Measurements from ENCODE around the gene FNDC3B.

The FNDC3B gene

DNA sequence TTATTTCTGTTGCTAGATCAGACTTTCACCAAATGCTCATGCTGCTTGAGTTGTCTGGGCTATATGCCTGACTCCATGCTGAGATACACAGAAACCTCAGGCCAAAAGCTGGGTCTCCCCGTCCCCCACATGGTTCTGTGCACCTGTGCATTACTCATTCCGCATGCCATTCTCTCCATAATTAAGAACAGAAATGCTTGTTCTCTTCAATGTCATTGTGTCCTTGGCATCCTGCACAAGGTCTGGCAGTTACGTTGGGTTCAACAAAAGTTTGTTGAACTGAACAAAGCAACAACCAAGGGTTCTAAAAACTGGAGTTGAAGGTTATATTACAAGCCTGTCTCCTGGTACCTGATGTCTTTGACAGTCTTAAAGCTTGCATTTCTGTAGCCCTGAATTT, 177.5 kb downstream of the FNDC3B start:
- TF ChIP-seq, protein P1, sequence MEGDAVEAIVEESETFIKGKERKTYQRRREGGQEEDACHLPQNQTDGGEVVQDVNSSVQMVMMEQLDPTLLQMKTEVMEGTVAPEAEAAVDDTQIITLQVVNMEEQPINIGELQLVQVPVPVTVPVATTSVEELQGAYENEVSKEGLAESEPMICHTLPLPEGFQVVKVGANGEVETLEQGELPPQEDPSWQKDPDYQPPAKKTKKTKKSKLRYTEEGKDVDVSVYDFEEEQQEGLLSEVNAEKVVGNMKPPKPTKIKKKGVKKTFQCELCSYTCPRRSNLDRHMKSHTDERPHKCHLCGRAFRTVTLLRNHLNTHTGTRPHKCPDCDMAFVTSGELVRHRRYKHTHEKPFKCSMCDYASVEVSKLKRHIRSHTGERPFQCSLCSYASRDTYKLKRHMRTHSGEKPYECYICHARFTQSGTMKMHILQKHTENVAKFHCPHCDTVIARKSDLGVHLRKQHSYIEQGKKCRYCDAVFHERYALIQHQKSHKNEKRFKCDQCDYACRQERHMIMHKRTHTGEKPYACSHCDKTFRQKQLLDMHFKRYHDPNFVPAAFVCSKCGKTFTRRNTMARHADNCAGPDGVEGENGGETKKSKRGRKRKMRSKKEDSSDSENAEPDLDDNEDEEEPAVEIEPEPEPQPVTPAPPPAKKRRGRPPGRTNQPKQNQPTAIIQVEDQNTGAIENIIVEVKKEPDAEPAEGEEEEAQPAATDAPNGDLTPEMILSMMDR (IDR thresholded peaks at IDR 0.05; ENCODE audit: low read depth, low read length, missing control alignments): no peak
- in situ Hi-C loops (cut with HindIII; ENCODE audit: low sequenced_read_pairs): loop anchor here (5.0 kb wide), 1 partner anchor 40 kb away; no protein-coding TSS in a partner anchor
- DNase-seq (ENCODE audit: low read depth): no peak
- no peak overlapping the region for H3K4me3 ChIP-seq (ENCODE audit: low read depth, low read length)

DNA sequence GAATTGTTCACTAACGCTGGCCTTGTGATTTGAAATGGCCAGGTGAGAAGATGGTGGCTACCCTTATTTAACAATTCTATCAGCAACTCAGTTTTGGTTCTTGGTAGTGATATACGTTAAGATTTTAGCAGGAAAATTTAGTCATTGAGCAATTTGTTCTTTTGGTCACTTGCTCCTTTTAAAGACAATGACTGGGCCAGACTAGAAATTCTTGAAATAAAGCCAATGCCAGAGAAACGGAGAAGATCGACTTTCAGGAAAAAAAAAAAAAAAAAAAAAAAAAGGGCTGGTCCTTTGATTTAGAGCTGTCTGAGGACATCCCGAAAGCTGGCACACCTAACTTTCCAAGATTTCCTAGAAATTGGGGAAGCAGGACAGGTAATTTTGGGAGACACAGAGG, 178.5 kb downstream of the FNDC3B start:
- in situ Hi-C loops (cut with HindIII; ENCODE audit: low sequenced_read_pairs): loop anchor here (5.0 kb wide), 1 partner anchor 39 kb away; no protein-coding TSS in a partner anchor
- no peak for DNase-seq (ENCODE audit: low read depth)
- H3K4me3 ChIP-seq (ENCODE audit: low read depth, low read length): no peak overlapping the region
- TF ChIP-seq, protein P1 (IDR thresholded peaks at IDR 0.05; ENCODE audit: low read depth, low read length, missing control alignments): no peak

DNA sequence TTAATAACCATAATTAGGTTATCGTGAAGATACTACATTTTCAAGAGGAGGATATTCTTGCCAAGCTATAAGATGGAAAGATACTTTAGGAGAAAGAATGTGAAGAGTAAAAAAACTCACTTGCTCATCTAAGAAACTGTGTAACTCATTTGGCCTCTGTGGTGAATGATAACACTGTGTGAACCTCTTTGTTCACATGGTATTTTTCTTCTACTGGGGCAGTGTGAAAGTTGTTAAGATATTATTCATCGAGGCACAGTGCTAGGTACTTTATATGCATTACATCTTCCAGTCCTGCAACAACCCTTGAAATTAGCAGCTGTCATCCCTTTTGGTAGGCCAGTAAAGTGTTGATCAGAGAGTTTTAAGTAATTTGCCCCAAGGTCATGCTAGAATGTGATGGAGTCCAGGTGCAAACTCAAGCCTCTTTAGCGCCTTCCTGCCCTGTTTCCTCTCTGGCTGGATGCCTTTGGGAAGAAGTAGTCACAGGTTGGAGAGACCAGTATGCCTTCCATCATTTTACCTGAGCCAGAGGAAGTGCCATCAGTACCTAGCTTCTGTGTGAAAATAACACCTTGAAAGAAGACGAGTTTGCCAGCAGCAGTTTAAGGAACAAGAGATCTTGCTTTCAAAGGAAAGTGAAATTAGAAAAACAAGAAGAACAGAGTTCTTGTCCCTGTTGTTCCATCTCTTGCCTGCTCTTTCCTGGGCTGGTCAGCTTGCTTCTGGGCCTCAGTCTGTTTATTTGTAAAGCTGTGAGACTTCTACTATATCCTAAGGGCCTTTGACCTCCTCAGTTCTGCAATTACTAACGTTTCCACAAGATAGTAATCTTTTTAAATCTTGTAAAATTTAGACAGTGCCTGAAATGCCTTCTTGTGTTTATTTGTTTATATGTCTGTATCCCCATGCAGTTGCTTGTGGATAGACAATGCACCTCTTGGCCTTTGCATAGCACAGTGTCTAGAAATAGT, 179.3 kb downstream of the FNDC3B start:
- H3K4me3 ChIP-seq (ENCODE audit: low read depth, low read length): no peak overlapping the region
- no peak for DNase-seq (ENCODE audit: low read depth)
- TF ChIP-seq, protein P1 (IDR thresholded peaks at IDR 0.05; ENCODE audit: low read depth, low read length, missing control alignments): no peak
- in situ Hi-C loops (cut with HindIII; ENCODE audit: low sequenced_read_pairs): loop anchor here (5.0 kb wide), 1 partner anchor 39 kb away; no protein-coding TSS in a partner anchor

DNA sequence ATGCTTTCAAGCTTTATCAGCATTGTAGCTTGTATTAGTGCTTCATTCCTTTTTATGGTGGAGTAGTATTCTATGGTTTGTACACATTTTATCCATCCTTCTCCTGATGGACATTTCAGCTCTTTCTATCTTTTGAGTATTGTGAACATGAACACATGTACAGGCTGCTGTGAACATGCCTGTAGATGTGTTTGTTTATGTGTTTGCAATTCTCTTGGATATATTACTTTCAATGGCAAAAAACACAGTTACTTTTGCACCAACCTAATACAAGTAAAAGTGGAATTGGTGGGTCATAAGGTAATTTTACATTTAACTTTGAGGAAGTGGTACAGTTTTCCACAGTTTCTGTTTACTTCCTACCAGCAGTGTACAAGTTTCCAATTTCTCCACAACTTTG, 180.4 kb downstream of the FNDC3B start:
- DNase-seq (ENCODE audit: low read depth): no peak

DNA sequence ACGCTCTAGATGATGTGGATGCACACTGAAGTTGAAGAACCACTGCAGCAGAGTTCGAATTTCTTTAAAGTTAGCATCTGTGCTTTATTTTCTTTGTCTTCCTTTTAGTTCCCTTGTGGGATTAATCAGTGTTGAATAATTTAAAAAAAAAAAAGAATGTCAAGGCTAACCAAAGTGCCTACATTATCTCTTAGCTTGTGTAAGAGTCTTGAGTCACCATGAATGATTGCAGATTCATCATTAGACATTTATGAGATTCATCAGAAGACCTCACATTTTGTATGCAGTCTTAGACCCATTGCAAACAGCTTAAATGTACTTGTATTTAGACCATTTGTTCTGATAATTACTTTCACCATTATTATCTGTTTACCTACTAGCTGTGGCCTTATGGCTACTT, 182.2 kb downstream of the FNDC3B start:
- no peak for DNase-seq (ENCODE audit: low read depth)
- in situ Hi-C loops (cut with HindIII; ENCODE audit: low sequenced_read_pairs): no loop called here
- no peak overlapping the region for H3K4me3 ChIP-seq (ENCODE audit: low read depth, low read length)
- TF ChIP-seq, protein P1 (IDR thresholded peaks at IDR 0.05; ENCODE audit: low read depth, low read length, missing control alignments): no peak

More for the DNA sequence above, 180.4 kb downstream of the FNDC3B start:
- in situ Hi-C loops (cut with HindIII; ENCODE audit: low sequenced_read_pairs): loop anchor here (5.0 kb wide), 1 partner anchor 38 kb away; no protein-coding TSS in a partner anchor
- TF ChIP-seq, protein P1 (IDR thresholded peaks at IDR 0.05; ENCODE audit: low read depth, low read length, missing control alignments): no peak
- H3K4me3 ChIP-seq (ENCODE audit: low read depth, low read length): no peak overlapping the region

DNA sequence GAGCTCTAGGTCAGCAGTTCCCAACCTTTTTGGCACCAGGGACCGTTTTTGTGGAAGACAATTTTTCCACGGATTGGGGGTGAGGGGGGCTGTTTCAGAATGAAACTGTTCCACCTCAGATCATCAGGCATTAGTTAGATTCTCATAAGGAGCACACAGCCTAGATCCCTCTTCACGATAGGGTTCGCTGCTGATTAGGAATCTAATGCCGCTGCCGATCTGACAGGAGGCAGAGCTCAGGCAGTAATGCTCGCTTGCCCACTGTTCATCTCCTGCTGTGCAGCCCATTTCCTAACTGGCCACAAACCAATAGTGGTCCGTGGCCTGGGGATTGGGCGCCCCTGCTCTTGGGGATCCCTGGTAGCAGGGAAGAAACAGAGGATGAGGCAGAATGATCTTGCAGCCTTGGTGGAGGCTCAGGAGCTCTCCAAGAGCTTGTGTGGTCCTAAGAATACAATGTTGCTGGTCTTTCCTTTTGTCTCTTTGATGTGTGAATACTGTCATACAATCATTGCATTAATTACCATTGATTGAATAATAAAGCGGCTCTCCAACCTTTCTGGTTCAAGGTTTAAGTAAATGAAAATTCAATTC, 183.2 kb downstream of the FNDC3B start:
- DNase-seq (ENCODE audit: low read depth): no peak
- H3K4me3 ChIP-seq (ENCODE audit: low read depth, low read length): no peak overlapping the region
- in situ Hi-C loops (cut with HindIII; ENCODE audit: low sequenced_read_pairs): no loop called here
- TF ChIP-seq, protein P1 (IDR thresholded peaks at IDR 0.05; ENCODE audit: low read depth, low read length, missing control alignments): no peak

Data from astrocyte of the cerebellum (primary cell).